Measurements from ENCODE around the gene LMF1. TPM values are rescaled to one million over a fixed set of nuclear protein-coding genes. Genes with fewer than 3 reads are reported as not detected.

Gene LMF1
- total and polyA plus RNA-seq, 2 of the 8 experiments (the other 6 are each of a cell fraction or from before 2014, with no cell fraction given) = 3.5 to 9.1 TPM

DNA sequence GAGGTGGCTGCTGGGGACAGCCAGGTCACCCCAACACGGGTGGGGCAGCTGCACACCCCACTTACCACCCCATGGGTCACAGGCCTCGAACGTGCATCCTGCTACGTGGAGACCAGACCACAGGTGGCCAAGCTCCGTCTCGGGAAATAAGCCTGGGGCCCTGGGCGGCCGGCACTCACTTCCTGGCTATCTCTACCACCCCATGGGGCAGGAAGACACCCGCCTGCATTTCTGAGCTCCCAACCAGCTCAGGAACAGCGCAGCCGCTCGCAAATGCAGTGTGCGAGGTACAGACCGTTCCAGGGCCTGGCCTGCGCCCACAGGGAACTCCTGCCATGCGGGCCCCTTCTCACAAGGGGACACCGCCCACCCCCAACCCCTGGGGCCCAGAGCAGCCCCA, 165.3 kb downstream of the LMF1 start:
- H2BK5ac ChIP-seq (ENCODE audit: low read depth, low read length) = no peak overlapping the region
- H2BK15ac ChIP-seq (ENCODE audit: low read length) = no peak overlapping the region
- H4K20me1 ChIP-seq (replicated peaks in 1 of 2; ENCODE audit: control insufficient read depth in 1 of 2, insufficient read depth in 2 of 2, low read length in 2 of 2) = peaks cover 3 to 6% of the 10 kb centered on the region in 2 experiments
- no peak overlapping the region for H4K5ac ChIP-seq (ENCODE audit: insufficient read length, low read depth, low read length)
- H2BK20ac ChIP-seq (ENCODE audit: low read length) = no peak overlapping the region
- no peak overlapping the region for H3K56ac ChIP-seq (replicated peaks; ENCODE audit: insufficient read length, low read depth, low read length)
- FAIRE-seq (no peak), DNase-seq (ENCODE audit: low read depth in 1 of 2, low spot score in 2 of 2) (no peak)
- H3K4me1 ChIP-seq (replicated peaks in 1 of 4; ENCODE audit: control insufficient read depth in 3 of 4, insufficient read depth in 4 of 4, low read length in 3 of 4) = peaks cover 0 to 10% (median 4%) of the 10 kb centered on the region in 4 experiments; a peak in 6 of 7 replicates
- no peak overlapping the region for H2BK12ac ChIP-seq (ENCODE audit: low read depth, low read length)
- H3K4me3 ChIP-seq (ENCODE audit: extremely low read depth in 1 of 4, insufficient read depth in 2 of 4, low read depth in 3 of 4, low read length in 4 of 4) = no peak overlapping the region
- TF ChIP-seq TEAD4 (IDR thresholded peaks at IDR 0.05; ENCODE audit: low read depth, low read length) (no peak), NANOG (IDR thresholded peaks at IDR 0.05; ENCODE audit: insufficient read depth, low read depth, low read length, poor library complexity, severe bottlenecking) (no peak), RAD21 (IDR thresholded peaks at IDR 0.05 in 1 of 2, conservative IDR thresholded peaks at IDR 0.05 in 1 of 2; ENCODE audit: low read depth in 2 of 2, low read length in 2 of 2) (no peak), CBX8 (IDR thresholded peaks at IDR 0.05; ENCODE audit: borderline replicate concordance, low read depth, low read length) (no peak)
- no peak overlapping the region for H2AFZ ChIP-seq (ENCODE audit: low read length)
- no peak overlapping the region for H3K27ac ChIP-seq (ENCODE audit: low read depth, low read length)
- no peak overlapping the region for H3K4ac ChIP-seq (replicated peaks; ENCODE audit: insufficient read length, low read depth, low read length)
- peaks cover 1 to 45% (median 30%) of the 10 kb centered on the region in 4 experiments for H3K27me3 ChIP-seq (replicated peaks in 1 of 4; ENCODE audit: control insufficient read depth in 3 of 4, extremely low read depth in 1 of 4, insufficient read depth in 3 of 4, low read length in 3 of 4)
- no peak overlapping the region for H3K9ac ChIP-seq (replicated peaks in 1 of 4; ENCODE audit: extremely low read depth in 1 of 4, low read depth in 3 of 4, low read length in 3 of 4)
- peaks cover under 1% of the 10 kb centered on the region; the same call in 1 of the 2 replicates for H3K23me2 ChIP-seq (ENCODE audit: low read depth, low read length)
- H3K36me3 ChIP-seq (ENCODE audit: control insufficient read depth in 2 of 4, insufficient read depth in 4 of 4, low read length in 3 of 4) = no peaks in the 10 kb centered on the region
- no peaks in the 10 kb centered on the region for H3K9me3 ChIP-seq (ENCODE audit: insufficient read depth in 2 of 2, low read depth in 1 of 2, low read length in 1 of 2)
- peaks cover 0 to 5% of the 10 kb centered on the region in 2 experiments; a peak in 1 of 4 replicates for H3K79me2 ChIP-seq (ENCODE audit: control insufficient read depth in 1 of 2, insufficient read depth in 2 of 2, low read length in 2 of 2)
- H3K18ac ChIP-seq (ENCODE audit: extremely low read depth, low read length) = no peak overlapping the region
- no peaks in the 10 kb centered on the region for H3K79me1 ChIP-seq (ENCODE audit: low read depth, low read length)
- no peak overlapping the region for H4K91ac ChIP-seq (replicated peaks; ENCODE audit: insufficient read length, low read length)
- H4K8ac ChIP-seq (ENCODE audit: extremely low read depth, insufficient read depth, low read length) = peak overlapping the region; percentile 40; the same call in 1 of the 2 replicates
- no peak overlapping the region for H2BK120ac ChIP-seq (replicated peaks; ENCODE audit: low read depth, low read length)
- no peak overlapping the region for H2AK5ac ChIP-seq (ENCODE audit: low read depth, low read length)
- H3K4me2 ChIP-seq (ENCODE audit: insufficient read depth in 1 of 2, low read depth in 2 of 2, low read length in 2 of 2) = no peak overlapping the region
- ChIA-PET POLR2A (ENCODE audit: partially characterized antibody) (interaction anchor here (0.7 kb wide), 1 partner anchor 124 kb away, joined by 3 read pairs; no protein-coding TSS in a partner anchor), CTCF (ENCODE audit: partially characterized antibody) (interaction anchor here (0.7 to 2.5 kb wide), 5 partner anchors 9 to 625 kb away, joined by 3 to 7 read pairs (median 4); partner anchors contain the start of gene CIAO3)
- no peak overlapping the region for H3K23ac ChIP-seq (ENCODE audit: insufficient read length)
- H3K14ac ChIP-seq (ENCODE audit: insufficient read length) = no peak overlapping the region
- WGBS, 2 experiments (ENCODE audit: extremely low coverage in 1 of 2, insufficient coverage in 1 of 2, insufficient read length in 1 of 2, insufficient replicate concordance in 2 of 2, low coverage in 1 of 2, low lambda C conversion rate in 2 of 2, missing lambda C conversion rate in 1 of 2) = 92% methylated on average over 17 of the region's 17 CpGs; no CpG with 5 or more reads in 1 of the 2 experiments

All from H1 (cell line).